ENCODE results near the gene NUDT16L1.

NUDT16L1 gene

GRCh38 chr16:4693296-4693955 lies at the start of gene NUDT16L1:
Gene NUDT16L1, plus strand, starts transcription at chr16:4693562. Its CDS starts 165 bp downstream, at chr16:4693727.
- no peak; the same call in 1 of the 2 replicates for TF ChIP-seq MYC (IDR thresholded peaks at IDR 0.05; ENCODE audit: low read depth, low read length)
- TF ChIP-seq, protein P1, sequence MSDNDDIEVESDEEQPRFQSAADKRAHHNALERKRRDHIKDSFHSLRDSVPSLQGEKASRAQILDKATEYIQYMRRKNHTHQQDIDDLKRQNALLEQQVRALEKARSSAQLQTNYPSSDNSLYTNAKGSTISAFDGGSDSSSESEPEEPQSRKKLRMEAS (IDR thresholded peaks at IDR 0.05; ENCODE audit: low read depth, low read length): peak; percentile 49; the same call in 1 of the 2 replicates
- TF ChIP-seq POLR2A (IDR thresholded peaks at IDR 0.05; ENCODE audit: extremely low read depth, insufficient read length): peak; percentile 53
- DNase-seq (ENCODE audit: low read depth): peak; percentile 96
- H3K4me3 ChIP-seq (ENCODE audit: low read depth, low read length): peak within 1 kb of the TSS; percentile 64

DNA sequence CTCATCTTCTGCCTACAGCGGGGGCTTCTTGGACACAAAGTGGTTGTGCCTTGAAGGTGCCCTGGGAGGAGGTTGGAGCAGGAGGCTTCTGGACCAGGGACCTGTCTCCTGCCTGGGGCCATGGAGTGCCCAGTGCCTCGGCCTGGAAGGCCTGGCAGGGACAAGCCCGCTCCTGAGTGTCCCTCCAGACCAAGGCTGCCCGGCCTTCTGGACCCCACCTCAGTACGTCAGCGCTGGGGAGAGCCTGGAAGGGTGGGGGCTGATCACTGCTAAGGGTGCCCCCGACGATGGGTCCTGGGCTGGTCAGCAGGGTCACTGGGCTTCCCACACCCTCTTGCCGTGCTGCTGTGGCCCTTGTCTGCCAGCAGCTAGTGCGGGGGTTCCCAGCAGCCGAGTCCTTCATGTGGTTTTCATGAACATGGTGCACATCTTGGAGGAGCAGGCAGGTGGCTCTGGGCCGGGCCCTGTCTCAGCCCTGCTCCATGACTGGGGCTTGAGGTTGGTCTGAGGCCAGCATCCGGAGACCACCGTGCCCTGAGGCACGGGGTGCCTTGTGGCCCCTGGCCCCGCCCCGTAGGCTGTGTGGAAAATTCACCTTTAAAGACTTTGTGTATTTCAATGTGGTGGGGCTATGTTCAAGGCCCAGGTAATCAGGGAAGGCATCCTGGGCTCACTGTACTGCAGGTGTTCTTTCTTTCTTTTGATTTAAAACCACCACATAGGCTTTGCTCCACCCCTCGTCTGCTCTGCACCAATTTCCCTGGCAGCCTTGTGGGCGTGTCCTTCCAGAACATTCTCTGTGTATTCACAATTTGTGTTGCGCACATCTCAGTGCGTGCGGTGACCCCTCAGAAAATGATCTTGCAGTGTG lies 46.4 kb upstream of the NUDT16L1 start:
- TF ChIP-seq, protein P1 (IDR thresholded peaks at IDR 0.05; ENCODE audit: low read depth, low read length): no peak
- TF ChIP-seq CTCF (IDR thresholded peaks at IDR 0.05; ENCODE audit: low read depth, low read length): no peak
- no peak overlapping the region for H3K4me3 ChIP-seq (ENCODE audit: low read depth, low read length)
- DNase-seq (ENCODE audit: low read depth): no peak

DNA sequence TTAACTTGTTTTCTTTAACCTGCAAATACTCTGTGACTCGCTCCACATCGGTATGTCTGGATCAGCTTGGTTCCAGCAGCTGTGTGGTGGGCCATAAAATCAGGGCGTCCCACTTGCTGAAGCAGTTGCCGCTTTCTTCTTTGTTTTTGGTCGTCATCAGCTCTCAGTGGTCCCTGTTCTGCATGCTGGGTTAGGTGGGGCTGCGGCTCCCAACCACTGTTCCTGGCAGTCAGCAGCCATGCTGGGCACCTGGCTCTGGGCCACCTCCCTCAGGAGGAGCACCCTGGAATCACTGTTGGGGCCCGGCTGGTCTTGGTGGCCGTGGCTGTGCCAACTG lies 45.8 kb upstream of the NUDT16L1 start:
- no peak overlapping the region for H3K4me3 ChIP-seq (ENCODE audit: low read depth, low read length)
- DNase-seq (ENCODE audit: low read depth): no peak
- TF ChIP-seq MYC (IDR thresholded peaks at IDR 0.05; ENCODE audit: low read depth, low read length) (no peak), POLR2A (IDR thresholded peaks at IDR 0.05; ENCODE audit: extremely low read depth, insufficient read length) (no peak), CTCF (IDR thresholded peaks at IDR 0.05; ENCODE audit: low read depth, low read length) (no peak)
- TF ChIP-seq, protein P1 (IDR thresholded peaks at IDR 0.05; ENCODE audit: low read depth, low read length): no peak

- DNase-seq (ENCODE audit: low read depth): no peak
- no peak overlapping the region for H3K4me3 ChIP-seq (ENCODE audit: low read depth, low read length)
- no peak for TF ChIP-seq MYC (IDR thresholded peaks at IDR 0.05; ENCODE audit: low read depth, low read length)
- no peak for TF ChIP-seq CTCF (IDR thresholded peaks at IDR 0.05; ENCODE audit: low read depth, low read length)
- TF ChIP-seq, protein P1 (IDR thresholded peaks at IDR 0.05; ENCODE audit: low read depth, low read length): no peak
- no peak for TF ChIP-seq POLR2A (IDR thresholded peaks at IDR 0.05; ENCODE audit: extremely low read depth, insufficient read length)
Observed at GRCh38 chr16:4648917-4649316, 44.4 kb upstream of the NUDT16L1 start.

DNA sequence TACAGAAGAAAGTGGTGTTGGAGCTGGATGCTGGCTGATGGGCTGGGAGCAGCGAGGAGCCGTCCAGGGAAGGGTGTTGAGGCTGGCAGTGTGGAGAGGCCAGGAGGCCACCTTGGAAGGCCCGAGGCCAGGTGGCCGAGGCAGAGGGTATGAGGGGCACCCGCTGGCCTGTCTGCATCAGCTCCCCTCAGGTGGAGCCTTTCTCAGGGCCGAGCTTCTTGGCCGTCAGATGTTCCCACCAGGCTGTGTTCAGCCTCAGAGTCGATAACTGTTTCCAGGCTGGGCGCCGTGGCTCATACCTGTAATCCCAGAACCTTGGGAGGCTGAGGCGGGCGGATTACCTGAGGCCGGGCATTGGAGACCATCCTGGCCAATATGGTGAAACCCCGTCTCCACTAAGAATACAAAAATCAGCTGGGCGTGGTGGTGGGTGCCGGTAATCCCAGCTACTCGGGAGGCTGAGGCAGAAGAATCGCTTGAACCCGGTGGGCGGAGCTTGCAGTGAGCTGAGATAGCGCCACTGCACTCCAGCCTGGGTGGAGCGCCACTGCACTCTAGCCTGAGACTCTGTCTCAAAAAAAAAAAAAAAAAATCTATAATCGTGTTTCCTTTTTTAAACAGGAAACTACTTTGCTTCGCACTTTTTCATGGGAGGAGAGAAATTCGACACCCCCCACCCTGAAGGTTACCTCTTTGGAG lies 43.5 kb upstream of the NUDT16L1 start:
- no peak for DNase-seq (ENCODE audit: low read depth)
- TF ChIP-seq, protein P1 (IDR thresholded peaks at IDR 0.05; ENCODE audit: low read depth, low read length): no peak
- TF ChIP-seq MYC (IDR thresholded peaks at IDR 0.05; ENCODE audit: low read depth, low read length): no peak
- TF ChIP-seq CTCF (IDR thresholded peaks at IDR 0.05; ENCODE audit: low read depth, low read length): no peak
- no peak for TF ChIP-seq POLR2A (IDR thresholded peaks at IDR 0.05; ENCODE audit: extremely low read depth, insufficient read length)
- no peak overlapping the region for H3K4me3 ChIP-seq (ENCODE audit: low read depth, low read length)
